A549 (cell line): ENCODE results near the gene ANO3. TPM values are rescaled to one million over a fixed set of nuclear protein-coding genes. Genes with fewer than 3 reads are reported as not detected.

Source experiments
- ATAC-seq, 2 experiments: fragments of 200-7000 bp in 1 of 2; fragments of >200 bp in 1 of 2; cut with Nextera tagmentation in 1 of 2; cut with Tn5 transposase in 1 of 2; 3 replicates each; pipeline versions ENCODE4 v1.8.0 to v1.9.1; 2018 to 2020; ENCODE audit warnings: mild to moderate bottlenecking in 1 of 2, moderate library complexity in 1 of 2
- CTCF ChIA-PET: fragments of 300-600 bp; sonication (Branson Sonifier 250); formaldehyde crosslinking; extraction: SDS; loops from one replicate; lab custom pipeline; 2021; ENCODE audit warnings: antibody characterized with exemption, inconsistent platforms; lab: Yijun Ruan, JAX
- POLR2A ChIA-PET: fragments of 350-600 bp; formaldehyde crosslinking; extraction: SDS; loops from one replicate; lab custom pipeline; 2021; ENCODE audit warnings: antibody characterized with exemption, inconsistent platforms; lab: Yijun Ruan, JAX
- DNase-seq, 2 experiments: peaks; one replicate each; pipeline versions ENCODE4 v3.0.0 to v3.0.0-alpha.2; 2011 to 2016; ENCODE audit warnings: low read depth in 1 of 2, low spot score in 1 of 2
- FAIRE-seq: peaks from 2 replicates; lab custom pipeline; 2011; peaks lifted over from hg19 to GRCh38; lab: Jason Lieb, UNC
- H3K27ac ChIP-seq, 2 experiments: fragments of >200 bp; sonication (Bioruptor Twin); formaldehyde crosslinking; 3 replicates each; pipeline ENCODE4 v1.5.1; 2016 to 2017
- H3K4me1 ChIP-seq: fragments of >200 bp; sonication (Bioruptor Twin); formaldehyde crosslinking; 3 replicates; pipeline ENCODE4 v1.6.1; 2016
- H3K4me2 ChIP-seq: fragments of >200 bp; sonication (Bioruptor Twin); formaldehyde crosslinking; 3 replicates; pipeline ENCODE4 v1.6.1; 2016
- H3K4me3 ChIP-seq: fragments of >200 bp; sonication (Bioruptor Twin); formaldehyde crosslinking; 3 replicates; pipeline ENCODE4 v1.5.1; 2016
- H3K9me3 ChIP-seq: fragments of >200 bp; sonication (Bioruptor Twin); formaldehyde crosslinking; 3 replicates; pipeline ENCODE4 v1.6.1; 2016
- BHLHE40 ChIP-seq: IDR thresholded peaks from 2 replicates; pipeline ENCODE4 v1.6.1; 2012; ENCODE audit warnings: low read depth, low read length, inconsistent platforms
- CTCF ChIP-seq: fragments of >200 bp; sonication (Bioruptor Twin); formaldehyde crosslinking; IDR thresholded peaks from 3 replicates; pipeline ENCODE4 v1.5.1; 2016
- EHF ChIP-seq: fragments of 250-450 bp; sonication (Bioruptor Pico); IDR thresholded peaks from 2 replicates; pipeline ENCODE4 v1.5.0; 2020; ENCODE audit warnings: mild to moderate bottlenecking
- FOSL2 ChIP-seq, 2 experiments: fragments of 450-650 bp in 1 of 2; fragments of >200 bp in 1 of 2; sonication (Bioruptor Twin) in 1 of 2; formaldehyde crosslinking; IDR thresholded peaks; 2 replicates each; pipeline versions ENCODE4 v1.5.0 to v1.6.1; 2016 to 2020; ENCODE audit warnings: mild to moderate bottlenecking in 1 of 2, moderate library complexity in 1 of 2
- HDAC2 ChIP-seq: fragments of 200-600 bp; sonication (generic); IDR thresholded peaks from 2 replicates; pipeline ENCODE4 v1.6.1; 2016
- HOXA7 ChIP-seq: fragments of 250-450 bp; sonication (Bioruptor Pico); IDR thresholded peaks from 2 replicates; pipeline ENCODE4 v1.5.0; 2020; ENCODE audit warnings: mild to moderate bottlenecking, moderate library complexity
- NR3C1 ChIP-seq: fragments of >200 bp; sonication (Bioruptor Twin); formaldehyde crosslinking; IDR thresholded peaks from 3 replicates; pipeline ENCODE4 v1.6.1; 2017
- PHF8 ChIP-seq: fragments of 200-600 bp; sonication (generic); IDR thresholded peaks from 2 replicates; pipeline ENCODE4 v1.6.1; 2016; ENCODE audit warnings: low read depth, mild to moderate bottlenecking, antibody characterized with exemption, moderate library complexity, borderline replicate concordance
- RAD21 ChIP-seq, 2 experiments: fragments of >200 bp in 1 of 2; sonication (Bioruptor Twin) in 1 of 2; formaldehyde crosslinking in 1 of 2; IDR thresholded peaks in 1 of 2; conservative IDR thresholded peaks in 1 of 2; 2 replicates in 1 of 2; 3 replicates in 1 of 2; pipeline ENCODE4 v1.6.1; 2012 to 2018; ENCODE audit warnings: inconsistent platforms in 1 of 2
- RARB ChIP-seq: fragments of 250-450 bp; sonication (Bioruptor Pico); IDR thresholded peaks from 2 replicates; pipeline ENCODE4 v1.8.0; 2021; ENCODE audit warnings: mild to moderate bottlenecking, moderate library complexity
- RNF2 ChIP-seq: fragments of 200-600 bp; sonication (generic); IDR thresholded peaks from 2 replicates; pipeline ENCODE4 v1.6.1; 2016; ENCODE audit warnings: low read depth, mild to moderate bottlenecking, antibody characterized with exemption, moderate library complexity, borderline replicate concordance
- SMC3 ChIP-seq: fragments of >200 bp; sonication (Bioruptor Twin); formaldehyde crosslinking; IDR thresholded peaks from 3 replicates; pipeline ENCODE4 v1.6.1; 2018; ENCODE audit warnings: inconsistent platforms
- SREBF2 ChIP-seq: fragments of 450-650 bp; IDR thresholded peaks from 2 replicates; pipeline ENCODE4 v1.6.1; 2014; ENCODE audit warnings: mild to moderate bottlenecking, moderate library complexity
- TP53 ChIP-seq: fragments of 250-450 bp; sonication (Bioruptor Pico); IDR thresholded peaks from 2 replicates; pipeline ENCODE4 v1.5.0; 2021; ENCODE audit warnings: mild to moderate bottlenecking, moderate library complexity
- WGBS: methylation state at CpG from one replicate; pipeline ENCODE4 v1.1.6; 2017; ENCODE audit errors: missing lambda C conversion rate; 5-methylcytosine and 5-hydroxymethylcytosine counted together
- polyA plus RNA-seq, 4 experiments: library from polyadenylated mRNA; depleted of rRNA in 3 of 4; stranded (reverse); fragments of >200 nt; fragmentation: RNase III in 1 of 4; extraction: RNeasy Plus Mini Kit Qiagen cat#74134 plus additional on column Dnase treatment in 1 of 4; gene quantifications; 2 replicates in 3 of 4; 3 replicates in 1 of 4; pipeline ENCODE4 v1.2.3, GENCODE V29; 2011 to 2017
- TF ChIP-seq, protein P1 (sequence below): fragments of 250-450 bp; sonication (Bioruptor Pico); IDR thresholded peaks from 2 replicates; pipeline ENCODE4 v1.5.0; 2021; ENCODE audit warnings: mild to moderate bottlenecking, moderate library complexity, borderline replicate concordance
- TF ChIP-seq, protein P2 (sequence below): fragments of 250-450 bp; sonication (Bioruptor Pico); IDR thresholded peaks from 2 replicates; pipeline ENCODE4 v1.5.0; 2020; ENCODE audit warnings: low read depth, mild to moderate bottlenecking, moderate library complexity
- TF ChIP-seq, protein P3 (sequence below): IDR thresholded peaks from 2 replicates; pipeline ENCODE4 v1.6.1; 2012; ENCODE audit warnings: low read depth, borderline replicate concordance

ANO3 gene
- polyA plus RNA-seq, 2 of the 4 experiments (the other 2 are of a cell fraction) = not detected

DNA sequence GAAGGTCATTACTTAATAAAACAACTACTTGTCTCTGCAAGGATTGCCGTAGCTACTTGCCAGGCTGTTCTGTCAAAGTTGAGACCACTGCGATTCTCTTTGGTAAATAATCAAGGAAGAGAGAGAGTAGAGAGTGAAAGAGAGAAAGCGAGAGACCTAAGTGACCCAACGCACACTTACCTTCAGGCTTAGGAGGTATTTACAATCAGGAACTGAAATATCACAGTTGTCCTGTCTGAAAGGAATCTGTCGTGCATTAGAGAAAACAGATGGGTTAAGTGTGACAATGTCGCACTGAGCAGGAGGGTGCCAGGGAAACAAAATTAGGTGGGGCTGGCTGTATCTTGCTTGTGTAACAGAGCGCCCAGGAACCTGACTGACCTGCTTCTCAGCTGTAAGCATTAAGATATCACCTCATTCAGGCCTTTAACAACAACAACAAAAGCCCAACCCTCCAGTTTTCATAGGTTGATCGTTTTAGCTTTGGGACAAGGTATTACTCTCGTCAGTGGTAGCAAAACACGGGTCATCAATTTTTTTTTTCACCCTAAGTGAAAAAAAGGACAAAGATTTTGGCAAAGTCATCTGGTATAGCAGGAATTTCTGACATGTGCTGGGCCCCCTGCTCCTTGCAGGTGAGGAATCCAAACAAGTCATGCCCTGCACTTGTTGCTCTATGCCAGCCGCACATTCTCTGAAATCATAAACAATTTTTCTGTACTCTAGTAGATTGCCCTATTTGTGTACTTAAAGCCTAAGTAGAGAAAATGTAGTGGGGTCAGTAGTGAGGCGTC lies 240.1 kb downstream of the ANO3 start, which contains the start of gene MUC15:
Gene MUC15 (minus strand): TSS at position 403 of the 794 bp plus-strand sequence. CDS start 5,169 bp downstream, outside the sequence.
- Histone ChIP-seq H3K27ac (no peak within 1 kb of the TSS), H3K4me1 (no peaks in the 10 kb centered on the region), H3K4me3 (no peak within 1 kb of the TSS), H3K9me3 (no peaks in the 10 kb centered on the region), H3K4me2 (no peak within 1 kb of the TSS)
- FAIRE-seq (no peak), DNase-seq (no peak), ATAC-seq (no peak)
- CTCF ChIA-PET = no interaction called here
- POLR2A ChIA-PET = no interaction called here
- no peak for TF ChIP-seq HOXA7 (CRISPR knock-in tag)
- TF ChIP-seq, protein P1, sequence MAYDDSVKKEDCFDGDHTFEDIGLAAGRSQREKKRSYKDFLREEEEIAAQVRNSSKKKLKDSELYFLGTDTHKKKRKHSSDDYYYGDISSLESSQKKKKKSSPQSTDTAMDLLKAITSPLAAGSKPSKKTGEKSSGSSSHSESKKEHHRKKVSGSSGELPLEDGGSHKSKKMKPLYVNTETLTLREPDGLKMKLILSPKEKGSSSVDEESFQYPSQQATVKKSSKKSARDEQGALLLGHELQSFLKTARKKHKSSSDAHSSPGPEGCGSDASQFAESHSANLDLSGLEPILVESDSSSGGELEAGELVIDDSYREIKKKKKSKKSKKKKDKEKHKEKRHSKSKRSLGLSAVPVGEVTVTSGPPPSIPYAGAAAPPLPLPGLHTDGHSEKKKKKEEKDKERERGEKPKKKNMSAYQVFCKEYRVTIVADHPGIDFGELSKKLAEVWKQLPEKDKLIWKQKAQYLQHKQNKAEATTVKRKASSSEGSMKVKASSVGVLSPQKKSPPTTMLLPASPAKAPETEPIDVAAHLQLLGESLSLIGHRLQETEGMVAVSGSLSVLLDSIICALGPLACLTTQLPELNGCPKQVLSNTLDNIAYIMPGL = no peak
- TF ChIP-seq EHF (CRISPR knock-in tag) = no peak
- no peak for TF ChIP-seq TP53 (CRISPR knock-in tag)
- no peak for TF ChIP-seq RNF2
- TF ChIP-seq NR3C1 = no peak
- TF ChIP-seq SREBF2 = no peak
- TF ChIP-seq, protein P2, sequence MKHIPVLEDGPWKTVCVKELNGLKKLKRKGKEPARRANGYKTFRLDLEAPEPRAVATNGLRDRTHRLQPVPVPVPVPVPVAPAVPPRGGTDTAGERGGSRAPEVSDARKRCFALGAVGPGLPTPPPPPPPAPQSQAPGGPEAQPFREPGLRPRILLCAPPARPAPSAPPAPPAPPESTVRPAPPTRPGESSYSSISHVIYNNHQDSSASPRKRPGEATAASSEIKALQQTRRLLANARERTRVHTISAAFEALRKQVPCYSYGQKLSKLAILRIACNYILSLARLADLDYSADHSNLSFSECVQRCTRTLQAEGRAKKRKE (CRISPR knock-in tag) = no peak
- TF ChIP-seq CTCF = no peak
- no peak for TF ChIP-seq FOSL2 (IDR thresholded peaks at IDR 0.05)
- no peak for TF ChIP-seq FOSL2 (CRISPR knock-in tag; IDR thresholded peaks at IDR 0.05)
- no peak for TF ChIP-seq RARB (CRISPR knock-in tag)
- WGBS = 60% methylated on average over 12 of the region's 12 CpGs

- no peak for ATAC-seq
- H3K4me3 ChIP-seq = no peak overlapping the region
- 56% methylated on average over 11 of the region's 11 CpGs for WGBS
- DNase-seq = no peak
- CTCF ChIA-PET = no interaction called here
- H3K27ac ChIP-seq = no peak overlapping the region
- POLR2A ChIA-PET = no interaction called here
- H3K4me1 ChIP-seq = no peaks in the 10 kb centered on the region
- no peak overlapping the region for H3K4me2 ChIP-seq
- no peaks in the 10 kb centered on the region for H3K9me3 ChIP-seq
- no peak for FAIRE-seq
- TF ChIP-seq, protein P3, sequence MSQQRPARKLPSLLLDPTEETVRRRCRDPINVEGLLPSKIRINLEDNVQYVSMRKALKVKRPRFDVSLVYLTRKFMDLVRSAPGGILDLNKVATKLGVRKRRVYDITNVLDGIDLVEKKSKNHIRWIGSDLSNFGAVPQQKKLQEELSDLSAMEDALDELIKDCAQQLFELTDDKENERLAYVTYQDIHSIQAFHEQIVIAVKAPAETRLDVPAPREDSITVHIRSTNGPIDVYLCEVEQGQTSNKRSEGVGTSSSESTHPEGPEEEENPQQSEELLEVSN = no peak
- TF ChIP-seq HDAC2 (no peak), RAD21 (conservative IDR thresholded peaks at IDR 0.05 in 1 of 2, IDR thresholded peaks at IDR 0.05 in 1 of 2) (no peak), SMC3 (no peak), BHLHE40 (no peak), PHF8 (no peak)
These were observed 241.0 kb downstream of the ANO3 start for GRCh38 chr11:26572770-26573402.
